Ectodermal cell (in vitro differentiated cells): ENCODE results near the gene NEGR1. TPM values are rescaled to one million over a fixed set of nuclear protein-coding genes. Genes with fewer than 3 reads are reported as not detected.
A peak's percentile ranks its signal among the peaks of the same experiment; 100 is the strongest.

Experiments used
- H3K27ac ChIP-seq: 2 replicates; pipeline ENCODE4 v1.7.0; 2013; ENCODE audit warnings: mild to moderate bottlenecking, low read depth, low read length; ENCODE audit not compliant: insufficient read depth, poor library complexity, severe bottlenecking
- H3K27me3 ChIP-seq: 2 replicates; pipeline ENCODE4 v1.7.0; 2013; ENCODE audit warnings: mild to moderate bottlenecking, low read length; ENCODE audit not compliant: insufficient read depth, control insufficient read depth, poor library complexity, severe bottlenecking
- H3K36me3 ChIP-seq: one replicate; pipeline ENCODE4 v1.7.0; 2013; ENCODE audit warnings: low read length; ENCODE audit not compliant: control insufficient read depth, insufficient read depth
- H3K4me1 ChIP-seq: one replicate; pipeline ENCODE4 v1.7.0; 2013; ENCODE audit warnings: low read length; ENCODE audit not compliant: control insufficient read depth, insufficient read depth
- H3K4me3 ChIP-seq: 2 replicates; pipeline ENCODE4 v1.7.0; 2013; ENCODE audit warnings: low read depth, low read length, control low read depth; ENCODE audit not compliant: insufficient read depth
- H3K9me3 ChIP-seq: 2 replicates; pipeline ENCODE4 v1.7.0; 2013; ENCODE audit warnings: mild to moderate bottlenecking, low read length, moderate library complexity; ENCODE audit not compliant: control insufficient read depth
- WGBS, 2 experiments: methylation state at CpG; one replicate each; pipeline ENCODE4 v1.1.7; 2013; ENCODE audit warnings: missing lambda C conversion rate in 2 of 2; 5-methylcytosine and 5-hydroxymethylcytosine counted together
- polyA plus RNA-seq, 4 experiments: library from polyadenylated mRNA; stranded (reverse); fragments of 50-300 nt; gene quantifications; one replicate each; pipeline ENCODE4 v1.2.3, GENCODE V29; 2013

Gene NEGR1
- 0.67 TPM for polyA plus RNA-seq (2013, experiment 1 of 4)
- polyA plus RNA-seq (2013, experiment 2 of 4): 0.71 TPM
- polyA plus RNA-seq (2013, experiment 3 of 4): 1.1 TPM
- 1.1 TPM for polyA plus RNA-seq (2013, experiment 4 of 4)

- no peaks in the 10 kb centered on the region for H3K9me3 ChIP-seq
- WGBS, 2 experiments: 0 to 1% methylated on average over 47 to 50 of the region's 54 CpGs
- peaks cover 32% of the 10 kb centered on the region for H3K27me3 ChIP-seq
- peaks cover 8% of the 10 kb centered on the region for H3K4me1 ChIP-seq
- peak within 1 kb of the TSS; percentile 68 for H3K4me3 ChIP-seq
- no peaks in the 10 kb centered on the region for H3K36me3 ChIP-seq
- peak within 1 kb of the TSS; percentile 86 for H3K27ac ChIP-seq
Measured at GRCh38 chr1:72282271-72283021, at the start of gene NEGR1. Gene NEGR1, minus strand, starts transcription at chr1:72282539.

- Histone ChIP-seq H3K4me1 (no peaks in the 10 kb centered on the region), H3K4me3 (no peak overlapping the region), H3K36me3 (no peaks in the 10 kb centered on the region), H3K9me3 (no peaks in the 10 kb centered on the region), H3K27ac (no peak overlapping the region), H3K27me3 (no peaks in the 10 kb centered on the region)
- 80 to 100% methylated on average over 1 to 2 of the region's 2 CpGs for WGBS, 2 experiments
Measured at GRCh38 chr1:72326494-72326893, 44.2 kb upstream of the NEGR1 start.

- Histone ChIP-seq H3K36me3 (no peaks in the 10 kb centered on the region), H3K4me1 (no peaks in the 10 kb centered on the region), H3K4me3 (no peak overlapping the region), H3K27ac (no peak overlapping the region), H3K9me3 (no peaks in the 10 kb centered on the region), H3K27me3 (no peaks in the 10 kb centered on the region)
- WGBS, 2 experiments: 100% methylated on average over 1 of the region's 1 CpG; no CpG with 5 or more reads in 1 of the 2 experiments
Measured at GRCh38 chr1:72324451-72324850, 42.1 kb upstream of the NEGR1 start.

GRCh38 chr1:72322910-72323309 lies 40.6 kb upstream of the NEGR1 start:
- Histone ChIP-seq H3K27me3 (no peaks in the 10 kb centered on the region), H3K27ac (no peak overlapping the region), H3K4me1 (no peaks in the 10 kb centered on the region), H3K36me3 (no peaks in the 10 kb centered on the region), H3K4me3 (no peak overlapping the region), H3K9me3 (no peaks in the 10 kb centered on the region)
- 87 to 98% methylated on average over 2 to 3 of the region's 3 CpGs for WGBS, 2 experiments

GRCh38 chr1:72296501-72296900 lies 14.2 kb upstream of the NEGR1 start:
- no peak overlapping the region for H3K4me3 ChIP-seq
- no CpG with 5 or more reads among the region's 2 CpGs for WGBS, 2 experiments
- H3K9me3 ChIP-seq: no peaks in the 10 kb centered on the region
- no peaks in the 10 kb centered on the region for H3K36me3 ChIP-seq
- no peak overlapping the region for H3K27ac ChIP-seq
- no peaks in the 10 kb centered on the region for H3K27me3 ChIP-seq
- H3K4me1 ChIP-seq: no peaks in the 10 kb centered on the region

- Histone ChIP-seq H3K27ac (no peak overlapping the region), H3K4me3 (no peak overlapping the region)
Measured at GRCh38 chr1:72288886-72289285, 6.5 kb upstream of the NEGR1 start.

GRCh38 chr1:72286401-72286800 lies 4.1 kb upstream of the NEGR1 start:
- Histone ChIP-seq H3K27me3 (peaks cover 23% of the 10 kb centered on the region), H3K27ac (no peak overlapping the region), H3K9me3 (no peaks in the 10 kb centered on the region), H3K4me1 (peaks cover 8% of the 10 kb centered on the region), H3K4me3 (no peak overlapping the region), H3K36me3 (no peaks in the 10 kb centered on the region)
- 84 to 89% methylated on average over 3 of the region's 4 CpGs for WGBS, 2 experiments

More at GRCh38 chr1:72288886-72289285, 6.5 kb upstream of the NEGR1 start:
- H3K27me3 ChIP-seq: peaks cover 14% of the 10 kb centered on the region
- no peaks in the 10 kb centered on the region for H3K36me3 ChIP-seq
- H3K4me1 ChIP-seq: peaks cover 8% of the 10 kb centered on the region
- no peaks in the 10 kb centered on the region for H3K9me3 ChIP-seq

- Histone ChIP-seq H3K4me3 (peak overlapping the region; percentile 68), H3K36me3 (no peaks in the 10 kb centered on the region), H3K27me3 (peaks cover 32% of the 10 kb centered on the region), H3K4me1 (peaks cover 8% of the 10 kb centered on the region), H3K27ac (no peak overlapping the region), H3K9me3 (no peaks in the 10 kb centered on the region)
- WGBS, 2 experiments: 7 to 15% methylated on average over 3 of the region's 3 CpGs
Measured at GRCh38 chr1:72285074-72285425, 2.7 kb upstream of the NEGR1 start.

- H3K27me3 ChIP-seq: peaks cover 32% of the 10 kb centered on the region
Measured at GRCh38 chr1:72284348-72285073, 2.2 kb upstream of the NEGR1 start.

GRCh38 chr1:72284084-72284347 lies 1.7 kb upstream of the NEGR1 start:
- H3K4me3 ChIP-seq: peak overlapping the region; percentile 68

More at GRCh38 chr1:72284348-72285073, 2.2 kb upstream of the NEGR1 start:
- WGBS, 2 experiments: 1 to 2% methylated on average over 24 of the region's 24 CpGs
- Histone ChIP-seq H3K9me3 (no peaks in the 10 kb centered on the region), H3K4me3 (peak overlapping the region; percentile 68), H3K4me1 (peaks cover 8% of the 10 kb centered on the region), H3K36me3 (no peaks in the 10 kb centered on the region), H3K27ac (peak overlapping the region; percentile 86)

More at GRCh38 chr1:72284084-72284347, 1.7 kb upstream of the NEGR1 start:
- no peaks in the 10 kb centered on the region for H3K9me3 ChIP-seq
- H3K36me3 ChIP-seq: no peaks in the 10 kb centered on the region
- peaks cover 8% of the 10 kb centered on the region for H3K4me1 ChIP-seq
- H3K27me3 ChIP-seq: peaks cover 32% of the 10 kb centered on the region
- 0% methylated on average over 6 of the region's 7 CpGs for WGBS, 2 experiments
- H3K27ac ChIP-seq: peak overlapping the region; percentile 86
